ENCODE results near the gene CCDC124.
A peak's percentile ranks its signal among the peaks of the same experiment; 100 is the strongest.
"Not testable (repeated sequence)": the region's sequence is repeated elsewhere in the genome, so short reads cannot be mapped to it uniquely, and the experiment has no call there.

Gene CCDC124, protein sequence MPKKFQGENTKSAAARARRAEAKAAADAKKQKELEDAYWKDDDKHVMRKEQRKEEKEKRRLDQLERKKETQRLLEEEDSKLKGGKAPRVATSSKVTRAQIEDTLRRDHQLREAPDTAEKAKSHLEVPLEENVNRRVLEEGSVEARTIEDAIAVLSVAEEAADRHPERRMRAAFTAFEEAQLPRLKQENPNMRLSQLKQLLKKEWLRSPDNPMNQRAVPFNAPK
- 13.8 to 29.6 (median 21.4) reads per million in 4 experiments for total RNA-seq

DNA sequence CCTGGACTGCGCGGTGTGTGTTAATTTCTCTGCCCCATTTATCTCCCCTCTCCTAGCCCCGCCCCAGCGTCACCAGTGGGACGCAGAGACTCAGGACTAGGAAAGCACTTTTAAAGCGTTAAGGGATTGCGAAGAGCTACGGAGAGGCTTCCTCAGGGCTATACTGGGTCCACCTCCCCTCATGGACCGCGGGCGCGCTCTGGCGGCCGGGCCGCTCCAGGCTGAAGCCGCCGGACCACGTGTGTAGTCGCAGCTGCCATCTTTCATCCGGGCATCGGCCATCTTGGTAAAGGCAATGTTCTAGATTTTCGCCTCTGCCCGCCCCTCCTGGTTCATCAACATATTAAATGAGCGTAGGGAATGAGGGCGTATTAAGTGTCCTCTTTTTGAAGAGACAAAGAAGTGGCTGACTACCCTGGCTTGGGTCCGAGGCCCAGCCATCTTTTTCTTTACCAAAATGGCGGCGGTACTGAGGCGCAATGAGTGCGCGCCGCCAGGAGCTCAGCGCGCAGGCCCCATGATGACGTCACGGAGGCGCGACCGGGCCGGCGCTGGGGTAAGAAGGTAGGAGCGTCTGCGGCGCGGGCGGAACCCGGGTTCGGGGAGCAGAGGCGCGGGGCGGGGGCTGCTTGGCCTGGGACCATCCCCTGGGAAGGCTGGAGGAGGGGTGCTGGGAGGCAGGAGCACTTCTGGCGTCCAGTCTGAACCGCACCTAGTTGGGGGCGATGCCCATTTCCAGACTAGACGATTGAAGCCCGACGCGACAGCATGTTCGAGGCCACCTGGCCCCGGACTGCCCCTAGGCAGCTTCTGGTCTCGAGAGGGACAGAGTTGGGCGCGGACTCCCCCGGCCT is at the start of gene CCDC124:
TSS of gene CCDC124 (plus strand) at position 531 of the 854 bp plus-strand sequence. CDS start 3,406 bp downstream, outside the sequence.
- DNase-seq, result peak; percentile 82

DNA sequence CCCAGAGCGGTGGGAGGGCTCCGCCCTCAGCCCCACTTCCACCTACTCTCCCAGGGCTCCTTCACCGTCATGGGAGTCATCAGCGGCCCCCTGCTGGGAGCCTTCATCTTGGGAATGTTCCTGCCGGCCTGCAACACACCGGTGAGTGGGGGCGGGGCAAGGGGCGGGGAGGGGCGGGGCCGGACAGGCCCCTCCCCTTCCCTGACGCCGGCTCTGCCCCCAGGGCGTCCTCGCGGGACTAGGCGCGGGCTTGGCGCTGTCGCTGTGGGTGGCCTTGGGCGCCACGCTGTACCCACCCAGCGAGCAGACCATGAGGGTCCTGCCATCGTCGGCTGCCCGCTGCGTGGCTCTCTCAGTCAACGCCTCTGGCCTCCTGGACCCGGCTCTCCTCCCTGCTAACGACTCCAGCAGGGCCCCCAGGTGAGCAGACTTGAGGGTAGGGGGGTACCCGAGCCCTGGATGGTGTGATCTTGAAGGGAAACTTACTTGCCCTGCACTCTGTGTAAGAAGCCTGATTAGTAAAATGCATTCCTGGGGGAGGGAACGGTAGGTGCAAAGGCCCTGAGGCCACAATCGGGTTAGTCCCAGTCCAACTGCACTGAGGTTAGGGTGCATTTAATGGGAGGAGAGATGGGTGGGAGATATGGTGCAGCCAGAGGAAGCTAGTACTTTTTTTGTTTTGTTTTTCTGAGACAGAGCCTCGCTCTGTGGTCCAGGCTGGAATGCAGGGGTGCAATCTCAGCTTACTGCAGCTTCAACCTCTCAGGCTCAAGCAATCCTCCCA is 49.0 kb upstream of the CCDC124 start:
- no peak for DNase-seq

DNA sequence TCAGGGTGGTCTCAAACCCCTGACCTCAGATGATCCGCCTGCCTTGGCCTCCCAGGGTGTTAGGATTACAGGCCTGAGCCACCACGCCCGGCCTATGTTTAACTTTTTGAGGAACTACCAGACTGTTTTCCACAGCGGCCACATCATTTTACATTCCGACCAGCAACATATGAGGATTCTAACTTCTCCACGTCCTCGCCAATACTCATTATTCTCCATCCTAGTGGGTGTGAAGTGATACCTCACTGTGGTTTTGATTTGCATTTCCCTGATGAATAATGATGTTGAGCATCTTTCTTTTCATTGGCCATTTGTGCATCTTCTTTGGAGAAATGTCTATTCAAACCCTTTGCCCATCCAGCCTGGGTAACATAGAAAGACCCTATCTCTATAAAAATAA is 46.3 kb upstream of the CCDC124 start:
- DNase-seq, result no peak

DNA sequence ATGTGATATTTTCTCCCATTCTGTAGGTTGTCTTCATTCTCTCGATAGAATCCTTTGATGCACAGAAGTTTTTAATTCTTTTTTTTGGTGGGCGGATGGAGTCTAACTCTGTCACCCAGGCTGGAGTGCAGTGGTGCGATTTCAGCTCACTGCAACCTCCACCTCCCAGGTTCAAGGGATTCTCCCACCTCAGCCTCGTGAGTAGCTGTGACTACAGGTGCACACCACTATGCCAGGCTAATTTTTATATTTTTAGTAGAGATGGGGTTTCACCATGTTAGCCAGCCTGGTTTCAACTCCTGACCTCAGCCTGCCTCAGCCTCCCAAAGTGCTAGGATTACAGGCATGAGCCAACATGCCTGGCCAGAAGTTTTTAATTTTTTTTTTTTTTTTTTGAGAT is 45.6 kb upstream of the CCDC124 start:
- not testable (repeated sequence) for DNase-seq

DNA sequence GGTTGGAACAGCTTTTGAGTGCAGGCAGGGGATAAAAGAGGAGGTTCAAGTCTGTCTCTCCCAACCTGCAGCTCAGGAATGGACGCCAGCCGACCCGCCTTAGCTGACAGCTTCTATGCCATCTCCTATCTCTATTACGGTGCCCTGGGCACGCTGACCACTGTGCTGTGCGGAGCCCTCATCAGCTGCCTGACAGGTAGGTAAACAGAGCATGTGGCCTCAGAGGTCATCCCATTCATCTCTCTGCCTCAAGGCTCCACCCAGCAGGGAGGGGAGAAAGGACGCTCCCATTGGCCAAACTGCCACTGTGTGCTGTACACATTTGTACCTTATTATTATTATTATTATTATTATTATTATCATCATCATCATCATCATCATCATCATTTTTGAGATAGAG is 44.6 kb upstream of the CCDC124 start:
- no peak for DNase-seq

DNA sequence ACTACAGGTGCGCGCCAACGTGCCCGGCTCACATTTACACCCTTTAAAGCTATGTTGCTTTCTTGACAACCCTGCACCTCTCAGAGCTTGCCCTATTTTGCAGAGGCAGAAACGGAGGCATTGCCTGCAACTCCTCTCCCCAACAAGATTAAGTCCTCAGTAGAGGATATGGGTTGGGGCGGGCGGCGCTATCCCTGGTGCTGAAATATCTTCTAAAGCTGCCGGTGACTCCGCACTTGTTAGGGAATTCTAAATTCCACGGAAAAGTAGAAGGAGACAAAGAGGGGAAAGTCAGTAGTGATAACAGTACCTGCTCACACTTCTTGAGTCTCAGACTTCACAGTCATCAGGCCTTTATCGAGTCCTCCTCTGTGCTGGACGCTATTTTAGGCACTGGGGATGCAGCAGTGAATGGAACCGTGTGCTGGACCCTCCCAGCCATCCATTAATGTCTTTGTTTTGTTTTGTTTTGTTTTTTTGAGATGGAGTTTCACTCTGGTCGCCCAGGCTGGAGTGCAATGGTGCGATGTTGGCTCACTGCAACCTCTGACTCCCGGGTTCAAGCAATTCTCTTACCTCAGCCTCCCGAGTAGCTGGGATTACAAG is 43.1 kb upstream of the CCDC124 start:
- DNase-seq, result no peak

DNA sequence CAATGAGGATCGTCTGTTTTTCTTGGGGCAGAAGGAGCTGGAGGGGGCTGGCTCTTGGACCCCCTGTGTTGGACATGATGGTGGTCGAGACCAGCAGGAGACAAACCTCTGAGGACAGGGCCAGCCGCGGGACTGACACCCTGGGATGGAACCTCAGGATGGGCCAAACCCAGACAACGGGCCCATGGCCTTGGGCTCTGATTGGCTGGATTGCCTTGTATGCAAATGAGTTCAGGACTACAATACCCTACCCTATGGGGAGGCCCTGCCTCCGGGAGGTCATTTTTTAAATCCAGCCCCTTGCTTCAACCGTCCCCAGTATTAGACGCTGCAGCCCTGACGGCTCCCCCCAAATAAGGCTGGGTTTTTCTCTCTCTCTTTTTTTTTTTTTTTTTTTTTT is 39.0 kb upstream of the CCDC124 start:
- no peak for DNase-seq

DNA sequence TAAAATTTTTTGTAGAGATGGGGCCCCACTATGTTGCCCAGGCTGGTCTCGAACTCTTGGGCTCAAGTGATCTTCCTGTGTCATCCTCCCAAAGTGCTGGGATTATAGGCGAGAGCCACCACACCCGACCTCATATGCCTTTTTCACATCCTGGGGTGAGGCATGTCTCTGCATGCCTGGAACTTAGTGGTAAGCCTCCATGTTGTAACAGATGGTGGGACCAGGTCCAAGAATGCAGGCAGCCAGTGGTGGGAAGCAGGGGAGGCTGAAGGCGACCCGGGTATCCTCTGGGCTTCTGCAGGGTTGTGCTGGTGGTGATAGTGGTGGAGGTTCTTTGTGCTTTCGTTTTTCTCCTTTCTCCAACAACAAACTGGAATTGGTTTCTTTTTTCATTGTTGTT is 30.1 kb upstream of the CCDC124 start:
- DNase-seq, result no peak

DNA sequence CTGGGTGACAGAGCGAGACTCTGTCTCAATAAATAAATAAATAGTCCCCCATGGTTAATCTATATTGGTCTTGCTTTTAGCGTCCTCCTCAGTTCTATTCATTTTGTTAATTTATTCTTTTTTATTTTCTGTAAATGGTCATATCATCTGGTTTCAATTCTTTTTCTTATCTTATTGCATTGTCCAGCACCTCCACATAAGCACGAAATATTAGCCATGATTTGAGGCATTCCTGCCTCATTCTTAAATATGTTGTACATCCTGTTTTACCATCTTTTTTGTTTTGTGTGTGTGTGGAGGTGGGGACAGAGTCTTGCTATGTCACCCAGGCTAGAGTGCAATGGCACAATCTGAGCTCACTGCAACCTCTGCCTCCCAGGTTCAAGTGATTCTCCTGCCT is 24.6 kb upstream of the CCDC124 start:
- no peak for DNase-seq

DNA sequence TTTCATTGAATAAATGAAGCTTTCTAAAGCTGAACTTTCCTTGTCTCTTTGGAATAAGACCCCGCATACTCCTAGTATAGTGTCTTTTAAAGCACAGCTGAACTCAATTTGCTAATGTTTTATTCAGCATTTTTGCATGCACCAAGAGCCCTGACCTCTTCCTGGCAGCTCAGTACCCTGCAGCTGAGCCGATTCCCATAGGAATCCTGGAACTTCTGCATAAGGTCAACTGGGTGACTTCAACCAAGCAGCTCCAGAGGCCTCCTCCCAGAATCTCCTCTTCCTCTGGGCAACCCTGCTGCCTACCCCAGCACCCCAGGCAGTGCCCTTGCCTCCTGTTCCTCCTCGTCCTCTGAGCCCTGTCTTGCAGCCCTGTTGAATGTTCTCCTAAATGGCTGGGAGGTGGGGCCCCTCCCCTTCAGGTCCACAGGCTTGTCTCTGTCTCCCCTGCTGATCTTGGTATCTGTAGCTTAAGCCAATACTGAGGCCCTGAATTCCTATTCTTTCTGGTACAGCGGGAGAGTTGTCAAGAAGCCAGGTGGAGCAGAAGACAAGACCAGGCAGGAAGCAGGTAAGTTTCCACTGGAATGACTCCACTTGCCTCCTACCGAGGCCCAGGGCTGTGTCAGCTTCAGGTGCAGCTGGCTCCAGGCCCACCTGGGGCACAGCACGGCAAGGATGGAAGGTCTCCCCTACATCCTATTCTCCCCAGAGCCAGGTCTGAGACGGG is 23.6 kb upstream of the CCDC124 start:
- no peak for DNase-seq

DNA sequence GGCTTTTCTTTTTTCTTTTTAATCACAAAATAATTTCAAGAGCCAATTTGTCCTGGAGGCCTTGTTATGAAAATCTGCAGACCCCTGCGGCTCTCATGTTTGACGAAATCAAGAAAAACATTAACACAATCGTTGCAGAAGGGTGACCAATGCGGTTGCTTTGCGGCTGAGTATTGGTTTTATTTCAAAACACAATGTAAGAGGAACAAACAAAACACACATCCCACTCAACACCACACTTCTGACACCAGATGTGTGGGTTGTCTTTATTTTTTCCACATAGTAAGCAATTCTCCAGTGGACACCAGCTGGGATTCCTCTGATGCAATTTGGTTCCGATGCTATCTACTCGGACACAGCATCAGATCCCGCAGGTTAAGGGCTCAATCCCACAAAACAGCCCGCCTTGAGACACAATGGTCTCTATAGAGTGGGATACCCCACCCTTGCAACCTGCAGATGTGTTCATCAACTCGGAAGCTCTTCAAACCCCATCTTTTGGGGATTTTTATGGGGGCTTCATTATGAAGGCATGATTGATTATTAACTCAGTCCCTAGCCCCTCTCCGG is 21.9 kb upstream of the CCDC124 start:
- no peak for DNase-seq

DNA sequence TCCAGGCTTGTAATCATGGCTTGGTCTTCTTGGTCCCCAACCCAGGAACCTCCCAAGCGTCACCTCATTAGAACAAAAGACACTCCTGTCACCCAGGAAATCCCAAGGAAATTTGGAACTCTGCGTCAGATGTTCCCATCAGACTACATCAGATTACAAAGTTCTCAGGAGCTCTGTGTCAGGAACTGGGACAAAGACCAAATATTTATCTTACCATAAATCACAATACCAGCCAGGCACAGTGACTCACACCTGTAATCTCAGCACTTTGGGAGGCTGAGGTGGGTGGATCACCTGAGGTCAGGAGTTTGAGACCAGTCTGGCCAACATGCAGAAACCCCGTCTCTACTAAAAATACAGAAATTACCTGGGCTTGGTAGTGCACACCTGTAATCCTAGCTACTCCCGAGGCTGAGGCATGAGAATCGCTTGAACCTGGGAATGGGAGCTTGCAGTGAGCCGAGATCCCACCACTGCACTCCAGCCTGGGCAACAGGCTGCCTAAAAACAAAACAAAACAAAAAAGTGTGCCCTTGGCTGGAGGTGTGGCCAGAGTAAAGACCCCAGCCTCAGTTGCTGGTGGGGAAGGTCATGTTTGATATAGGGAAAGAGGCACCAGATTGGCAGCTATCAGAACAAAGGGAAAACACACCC is 16.7 kb upstream of the CCDC124 start:
- no peak for DNase-seq

DNA sequence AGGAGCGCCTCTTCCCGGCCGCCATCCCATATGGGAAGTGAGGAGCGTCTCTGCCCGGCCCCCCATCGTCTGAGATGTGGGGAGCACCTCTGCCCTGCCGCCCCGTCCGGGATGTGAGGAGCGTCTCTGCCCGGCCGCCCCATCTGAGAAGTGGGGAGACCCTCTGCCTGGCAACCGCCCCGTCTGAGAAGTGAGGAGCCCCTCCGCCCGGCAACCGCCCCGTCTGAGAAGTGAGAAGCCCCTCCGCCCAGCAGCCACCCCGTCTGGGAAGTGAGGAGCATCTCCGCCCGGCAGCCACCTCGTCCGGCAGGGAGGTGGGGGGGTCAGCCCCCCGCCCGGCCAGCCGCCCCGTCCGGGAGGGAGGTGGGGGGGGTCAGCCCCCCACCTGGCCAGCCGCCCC is 14.7 kb upstream of the CCDC124 start:
- DNase-seq, result not testable (repeated sequence)

DNA sequence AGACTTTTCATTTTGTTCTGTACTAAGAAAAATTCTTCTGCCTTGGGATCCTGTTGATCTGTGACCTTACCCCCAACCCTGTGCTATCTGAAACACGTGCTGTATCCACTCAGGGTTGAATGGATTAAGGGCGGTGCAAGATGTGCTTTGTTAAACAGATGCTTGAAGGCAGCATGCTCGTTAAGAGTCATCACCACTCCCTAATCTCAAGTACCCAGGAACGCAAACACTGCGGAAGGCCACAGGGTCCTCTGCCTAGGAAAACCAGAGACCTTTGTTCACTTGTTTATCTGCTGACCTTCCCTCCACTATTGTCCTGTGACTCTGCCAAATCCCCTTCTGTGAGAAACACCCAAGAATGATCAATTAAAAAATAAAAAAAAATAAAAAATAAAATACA is 13.7 kb upstream of the CCDC124 start:
- not testable (repeated sequence) for DNase-seq

DNA sequence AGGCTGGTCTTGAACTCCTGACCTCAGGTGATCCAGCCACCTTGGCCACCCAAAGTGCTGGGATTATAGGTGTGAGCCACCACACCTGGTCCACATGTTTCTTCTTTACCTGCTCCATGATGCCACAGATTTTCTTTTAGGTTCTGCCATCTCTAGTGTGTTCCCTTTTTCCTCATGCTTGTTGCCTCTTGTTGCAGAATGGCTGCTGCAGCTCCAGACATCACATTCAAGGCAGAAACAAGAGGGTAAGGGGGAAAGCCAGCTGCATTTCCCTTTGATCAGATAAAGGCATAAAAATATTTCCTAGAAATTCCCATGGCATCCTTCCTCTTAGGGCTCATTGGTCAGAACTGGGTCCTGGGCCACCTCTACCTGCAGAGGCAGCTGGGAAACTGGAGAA is 12.3 kb upstream of the CCDC124 start:
- DNase-seq, result no peak

DNA sequence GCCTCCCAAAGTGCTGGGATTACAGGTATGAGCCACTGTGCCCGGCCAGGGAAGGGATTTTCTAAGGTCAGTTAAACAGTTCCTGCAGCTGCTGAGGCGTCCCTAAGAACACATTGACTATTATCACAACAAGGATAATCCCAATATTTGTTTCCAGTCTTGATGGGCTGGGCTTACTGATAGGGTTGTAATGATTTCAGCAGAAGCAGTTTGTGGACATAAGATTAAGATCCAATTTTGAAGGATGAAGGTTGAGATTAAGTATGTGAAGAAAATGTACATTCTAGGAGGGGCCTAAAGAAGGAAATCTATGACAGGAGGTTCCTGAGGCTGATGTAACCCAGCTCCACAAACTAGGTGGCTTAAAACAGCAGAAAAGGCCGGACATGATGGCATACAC is 10.7 kb upstream of the CCDC124 start:
- DNase-seq, result no peak

DNA sequence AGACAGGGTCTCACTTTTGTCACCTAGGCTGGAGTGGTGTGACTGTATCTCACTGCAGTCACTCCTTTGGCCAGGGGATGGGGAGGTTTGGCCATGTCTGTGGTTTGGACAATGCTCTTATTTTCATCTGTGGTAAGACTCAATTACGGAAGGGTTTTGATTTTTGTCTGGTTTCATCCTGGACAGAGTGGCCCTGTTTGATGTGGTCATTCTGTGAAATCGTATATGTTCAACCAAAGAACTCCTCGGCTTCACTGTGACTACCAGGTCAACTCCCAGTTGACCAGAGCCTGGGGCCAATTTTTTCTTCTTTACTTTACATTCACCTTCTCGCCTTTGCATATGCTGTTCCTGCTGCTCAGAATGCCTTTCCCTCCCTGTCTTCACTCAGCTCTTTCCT is 6.8 kb upstream of the CCDC124 start:
- DNase-seq, result no peak

DNA sequence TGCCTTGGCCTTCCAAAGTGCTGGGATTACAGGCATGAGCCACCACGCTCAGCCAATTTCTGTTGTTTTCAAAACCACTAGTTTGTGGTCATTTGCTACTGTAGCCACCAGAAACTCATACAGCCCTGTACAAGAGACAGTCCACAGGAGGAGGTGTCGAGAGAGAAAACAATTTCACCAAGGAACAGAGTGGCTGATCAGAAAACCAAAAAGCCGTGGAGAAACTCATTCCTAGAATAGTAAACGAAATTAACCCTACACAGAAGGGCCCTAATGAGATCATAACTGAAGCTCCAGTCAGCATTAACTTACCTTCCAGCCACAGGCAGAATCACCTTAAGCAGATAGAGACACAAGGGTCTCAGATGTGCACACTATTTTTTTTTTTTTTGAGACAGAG is 3.8 kb upstream of the CCDC124 start:
- no peak for DNase-seq

DNA sequence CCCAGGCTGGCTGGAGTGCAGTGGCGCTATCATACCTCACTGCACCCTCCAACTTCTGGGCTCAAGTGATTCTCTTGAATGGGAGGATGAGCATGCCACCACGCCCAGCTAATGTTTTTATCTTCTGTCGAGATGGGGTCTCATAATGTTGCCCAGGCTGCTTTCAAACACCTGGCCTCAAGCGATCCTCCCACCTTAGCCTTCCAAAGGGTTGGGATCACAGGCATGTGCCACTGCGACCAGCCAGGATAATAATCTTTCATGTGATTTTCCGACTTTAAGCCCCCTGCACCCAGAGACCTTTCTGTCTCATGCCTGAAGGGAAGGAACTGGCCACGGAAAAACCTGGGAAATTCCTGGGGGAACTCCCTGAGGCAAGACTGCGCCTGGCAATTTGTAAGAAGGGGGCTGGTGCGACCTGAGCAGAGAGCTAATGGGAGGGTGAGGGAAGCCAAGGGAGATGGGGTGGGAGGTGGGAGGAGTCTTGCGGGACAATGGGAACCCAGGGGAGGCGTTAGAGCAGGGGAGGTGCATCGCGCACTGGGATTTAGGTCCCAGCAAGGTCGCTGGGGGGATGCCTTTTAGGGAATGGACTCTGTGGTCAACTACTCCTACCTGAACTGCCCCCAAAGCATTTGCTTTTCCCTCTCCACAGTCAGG is 1.2 kb upstream of the CCDC124 start:
- no peak for DNase-seq

DNA sequence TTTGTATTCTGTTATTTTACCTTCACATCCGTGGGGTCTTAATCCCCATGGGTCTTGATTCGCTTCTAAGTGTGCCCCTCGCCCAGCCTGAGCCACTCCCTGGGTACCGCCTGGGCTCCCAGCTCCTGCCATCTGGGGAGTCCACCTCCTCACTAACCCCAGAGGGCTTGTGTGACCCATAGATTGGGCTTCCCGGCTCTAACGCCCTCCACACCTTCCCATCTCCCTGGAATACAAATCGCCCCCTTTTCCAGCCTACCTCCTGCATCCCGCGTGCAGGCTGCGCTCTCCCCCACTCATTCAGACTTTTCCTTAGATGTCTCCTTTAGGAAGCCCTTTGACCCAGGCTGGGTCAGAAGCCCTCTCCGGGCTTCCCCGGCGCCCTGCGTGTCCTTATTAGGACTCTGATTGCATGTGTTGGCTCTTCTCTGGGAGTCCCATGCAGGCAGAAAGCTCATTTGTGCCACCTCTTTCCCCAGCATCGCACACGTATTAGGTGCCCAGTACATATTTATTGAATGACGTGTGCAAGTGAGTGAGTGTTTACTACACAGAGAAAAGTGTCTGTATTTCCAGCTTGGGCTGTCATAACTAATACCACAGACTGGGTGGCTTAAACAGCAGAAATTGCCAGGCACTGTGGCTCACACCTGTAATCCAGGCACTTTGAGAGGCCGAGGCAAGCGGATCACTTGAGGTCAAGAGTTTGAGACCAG is 757 bp downstream of the CCDC124 start:
- no peak for DNase-seq

Data from effector CD8-positive, alpha-beta T cell (primary cell).